Measurements from ENCODE around the gene SYTL1.

GRCh38 chr1:27314169-27314568 lies 27.7 kb upstream of the SYTL1 start:
- TF ChIP-seq CTCF (IDR thresholded peaks at IDR 0.05), result no peak
- TF ChIP-seq POLR2AphosphoS5 (IDR thresholded peaks at IDR 0.05; ENCODE audit: insufficient read depth in 1 of 2, low read depth in 1 of 2), result no peak
- no peak for TF ChIP-seq POLR2A (IDR thresholded peaks at IDR 0.05)
